VCaP (cell line): ENCODE data around the gene GAS7.
"Not testable (repeated sequence)": the region's sequence is repeated elsewhere in the genome, so short reads cannot be mapped to it uniquely, and the experiment has no call there.

Experiments
- H3K27ac ChIP-seq: fragments of 450-650 bp; 2 replicates; pipeline ENCODE4 v1.5.1; 2017
- CTCF ChIP-seq: fragments of 450-650 bp; conservative IDR thresholded peaks from 2 replicates; pipeline ENCODE4 v1.5.1; 2017; ENCODE audit warnings: mild to moderate bottlenecking, moderate library complexity

The GAS7 gene

GRCh38 chr17:10106067-10106466 is 92.3 kb downstream of the GAS7 start:
- no peak overlapping the region for H3K27ac ChIP-seq
- no peak for TF ChIP-seq CTCF

GRCh38 chr17:10105513-10106001 is 92.8 kb downstream of the GAS7 start:
- no peak overlapping the region for H3K27ac ChIP-seq
- TF ChIP-seq CTCF, result no peak

GRCh38 chr17:10103712-10104111 is 94.7 kb downstream of the GAS7 start:
- H3K27ac ChIP-seq, result no peak overlapping the region
- TF ChIP-seq CTCF, result no peak

- no peak overlapping the region for H3K27ac ChIP-seq
- TF ChIP-seq CTCF, result no peak
These were observed 95.6 kb downstream of the GAS7 start for GRCh38 chr17:10102817-10103216.

GRCh38 chr17:10099051-10099571 is 99.3 kb downstream of the GAS7 start:
- H3K27ac ChIP-seq, result no peak overlapping the region
- no peak for TF ChIP-seq CTCF

- no peak overlapping the region for H3K27ac ChIP-seq
- TF ChIP-seq CTCF, result no peak
These were observed 101.8 kb downstream of the GAS7 start for GRCh38 chr17:10096596-10096995.

- not testable (repeated sequence) for H3K27ac ChIP-seq
These were observed 103.1 kb downstream of the GAS7 start for GRCh38 chr17:10095295-10095694.

- no peak for TF ChIP-seq CTCF
- H3K27ac ChIP-seq, result no peak overlapping the region
These were observed 103.6 kb downstream of the GAS7 start for GRCh38 chr17:10094797-10095196.
